A204.1 (cell line): ENCODE data around the gene OR13C3.
A peak's percentile ranks its signal among the peaks of the same experiment; 100 is the strongest.
"Not testable (repeated sequence)": the region's sequence is repeated elsewhere in the genome, so short reads cannot be mapped to it uniquely, and the experiment has no call there.

Experiments used
- FAIRE-seq: peaks from 2 replicates; lab custom pipeline; 2012; peaks lifted over from hg19 to GRCh38; lab: Jason Lieb, UNC

The OR13C3 gene

GRCh38 chr9:104536756-104537155, at the start of gene OR13C3:
Gene OR13C3, minus strand, starts transcription at chr9:104536856. Its CDS starts 133 bp downstream, at chr9:104536723.
- FAIRE-seq = no peak

- no peak for FAIRE-seq
Observed at GRCh38 chr9:104580562-104580961, 43.9 kb upstream of the OR13C3 start.

- FAIRE-seq = no peak
Observed at GRCh38 chr9:104577263-104577662, 40.6 kb upstream of the OR13C3 start.

- FAIRE-seq = no peak
Observed at GRCh38 chr9:104575456-104575855, 38.8 kb upstream of the OR13C3 start.

- no peak for FAIRE-seq
Observed at GRCh38 chr9:104572612-104573011, 36.0 kb upstream of the OR13C3 start.

GRCh38 chr9:104568868-104569267, 32.2 kb upstream of the OR13C3 start, which contains the start of gene OR13C8:
Gene OR13C8, plus strand, starts transcription at chr9:104569168. Its CDS starts 0 bp downstream, at chr9:104569168.
- FAIRE-seq = no peak

- no peak for FAIRE-seq
Observed at GRCh38 chr9:104564358-104564757, 27.7 kb upstream of the OR13C3 start.

GRCh38 chr9:104556830-104557634, 20.4 kb upstream of the OR13C3 start:
- no peak for FAIRE-seq

GRCh38 chr9:104555521-104555920, 18.9 kb upstream of the OR13C3 start:
- FAIRE-seq = no peak

- FAIRE-seq = no peak
Observed at GRCh38 chr9:104553261-104553660, 16.6 kb upstream of the OR13C3 start.

- no peak for FAIRE-seq
Observed at GRCh38 chr9:104544644-104545043, 8.0 kb upstream of the OR13C3 start.

GRCh38 chr9:104539275-104539674, 2.6 kb upstream of the OR13C3 start:
- FAIRE-seq = no peak

- FAIRE-seq = no peak
Observed at GRCh38 chr9:104527109-104527508, 9.5 kb downstream of the OR13C3 start, which contains the start of gene OR13C4. Gene OR13C4, minus strand, starts transcription at chr9:104527209. Its CDS starts 0 bp downstream, at chr9:104527209.

GRCh38 chr9:104520241-104520640, 16.4 kb downstream of the OR13C3 start:
- not testable (repeated sequence) for FAIRE-seq

- FAIRE-seq = no peak
Observed at GRCh38 chr9:104514901-104515300, 21.8 kb downstream of the OR13C3 start.

- no peak for FAIRE-seq
Observed at GRCh38 chr9:104506565-104506964, 30.1 kb downstream of the OR13C3 start.

- no peak for FAIRE-seq
Observed at GRCh38 chr9:104503963-104504362, 32.7 kb downstream of the OR13C3 start, which contains the start of gene OR13F1. Gene OR13F1, plus strand, starts transcription at chr9:104504263. Its CDS starts 0 bp downstream, at chr9:104504263.

- FAIRE-seq = no peak
Observed at GRCh38 chr9:104503440-104503839, 33.2 kb downstream of the OR13C3 start.

- FAIRE-seq = peak; percentile 68
Observed at GRCh38 chr9:104494808-104495207, 41.8 kb downstream of the OR13C3 start.
